Astrocyte of the cerebellum (primary cell): Measurements from ENCODE around the gene PCYT2.

Source experiments
- DNase-seq: peaks from one replicate; pipeline ENCODE4 v3.0.0-alpha.2; 2011; ENCODE audit warnings: low read depth
- H3K4me3 ChIP-seq: 2 replicates; pipeline ENCODE4 v1.5.1; 2011; ENCODE audit warnings: mild to moderate bottlenecking, low read depth, low read length, moderate library complexity
- CTCF ChIP-seq: IDR thresholded peaks from 2 replicates; pipeline ENCODE4 v1.5.1; 2012; ENCODE audit warnings: low read length, low read depth, moderate library complexity, mild to moderate bottlenecking; ENCODE audit errors: missing control alignments
- in situ Hi-C: cut with HindIII; loops from 2 replicates; pipeline ENCODE4 v1.10.0; 2017; ENCODE audit warnings: low sequenced_read_pairs

Gene PCYT2

GRCh38 chr17:81869221-81870130 lies 41.7 kb downstream of the PCYT2 start:
- peak overlapping the region; percentile 84 for H3K4me3 ChIP-seq
- peak; percentile 92 for TF ChIP-seq CTCF
- in situ Hi-C loops: no loop called here
- no peak for DNase-seq

GRCh38 chr17:81868674-81869220 lies 42.5 kb downstream of the PCYT2 start:
- no peak for DNase-seq
- H3K4me3 ChIP-seq: no peak overlapping the region
- TF ChIP-seq CTCF: no peak
- in situ Hi-C loops: no loop called here

GRCh38 chr17:81867991-81868673 lies 43.1 kb downstream of the PCYT2 start:
- TF ChIP-seq CTCF: no peak
- no peak overlapping the region for H3K4me3 ChIP-seq
- in situ Hi-C loops: no loop called here
- DNase-seq: no peak

- TF ChIP-seq CTCF: no peak
- in situ Hi-C loops: no loop called here
- H3K4me3 ChIP-seq: no peak overlapping the region
- DNase-seq: no peak
Observed at GRCh38 chr17:81867170-81867990, 43.8 kb downstream of the PCYT2 start.

- TF ChIP-seq CTCF: no peak
- DNase-seq: no peak
- no peak overlapping the region for H3K4me3 ChIP-seq
- in situ Hi-C loops: no loop called here
Observed at GRCh38 chr17:81866440-81867169, 44.6 kb downstream of the PCYT2 start.
